H9 (cell line): Measurements from ENCODE around the gene SNED1. TPM values are rescaled to one million over a fixed set of nuclear protein-coding genes. Genes with fewer than 3 reads are reported as not detected.

Source experiments
- DNase-seq: peaks from one replicate; pipeline ENCODE4 v3.0.0-alpha.2; 2017
- H2AFZ ChIP-seq: one replicate; pipeline ENCODE4 v1.6.1; 2013; ENCODE audit warnings: mild to moderate bottlenecking, low read length, control low read depth, moderate library complexity
- H2AK5ac ChIP-seq: 2 replicates; pipeline ENCODE4 v1.6.1; 2013; ENCODE audit warnings: low read length, control low read depth, mixed read lengths; ENCODE audit not compliant: insufficient read length
- H2BK120ac ChIP-seq: one replicate; pipeline ENCODE4 v1.6.1; 2013; ENCODE audit warnings: low read depth, mild to moderate bottlenecking, low read length, control low read depth, inconsistent platforms; ENCODE audit not compliant: poor library complexity, severe bottlenecking
- H2BK12ac ChIP-seq: 2 replicates; pipeline ENCODE4 v1.6.1; 2013; ENCODE audit warnings: low read length, control low read depth, mixed read lengths, low read depth; ENCODE audit not compliant: insufficient read length
- H2BK15ac ChIP-seq: 2 replicates; pipeline ENCODE4 v1.6.1; 2013; ENCODE audit warnings: low read depth, low read length, control low read depth
- H2BK20ac ChIP-seq: one replicate; pipeline ENCODE4 v1.6.1; 2013; ENCODE audit warnings: low read depth, mild to moderate bottlenecking, low read length, control low read depth, inconsistent platforms; ENCODE audit not compliant: poor library complexity, severe bottlenecking
- H2BK5ac ChIP-seq: 2 replicates; pipeline ENCODE4 v1.6.1; 2013; ENCODE audit warnings: low read length, control low read depth, mixed read lengths; ENCODE audit not compliant: insufficient read length
- H3K14ac ChIP-seq: 2 replicates; pipeline ENCODE4 v1.6.1; 2013; ENCODE audit warnings: low read length, control low read depth; ENCODE audit not compliant: insufficient read depth
- H3K18ac ChIP-seq: 2 replicates; pipeline ENCODE4 v1.6.1; 2013; ENCODE audit warnings: low read depth, mild to moderate bottlenecking, mixed read lengths, low read length, control low read depth; ENCODE audit not compliant: insufficient read length
- H3K23ac ChIP-seq: 2 replicates; pipeline ENCODE4 v1.6.1; 2013; ENCODE audit warnings: low read length, control low read depth, mixed read lengths, low read depth; ENCODE audit not compliant: insufficient read length
- H3K23me2 ChIP-seq: 2 replicates; pipeline ENCODE4 v1.6.1; 2013; ENCODE audit warnings: low read depth, mild to moderate bottlenecking, mixed read lengths, low read length, control low read depth; ENCODE audit not compliant: insufficient read length, poor library complexity, severe bottlenecking
- H3K27ac ChIP-seq: 2 replicates; pipeline ENCODE4 v1.5.1; 2013; ENCODE audit warnings: low read length, control low read depth, mixed read lengths, low read depth; ENCODE audit not compliant: insufficient read length
- H3K27me3 ChIP-seq: 2 replicates; pipeline ENCODE4 v1.6.1; 2013; ENCODE audit warnings: low read length, control low read depth, inconsistent platforms; ENCODE audit not compliant: insufficient read depth
- H3K4ac ChIP-seq: 2 replicates; pipeline ENCODE4 v1.6.1; 2013; ENCODE audit warnings: low read depth, mild to moderate bottlenecking, control low read depth, inconsistent platforms, low read length, moderate library complexity
- H3K4me1 ChIP-seq: 2 replicates; pipeline ENCODE4 v1.6.1; 2013; ENCODE audit warnings: low read length, control low read depth, inconsistent platforms; ENCODE audit not compliant: insufficient read depth
- H3K4me2 ChIP-seq: 2 replicates; pipeline ENCODE4 v1.6.1; 2013; ENCODE audit warnings: low read length, control low read depth, mixed read lengths; ENCODE audit not compliant: insufficient read length, insufficient read depth
- H3K56ac ChIP-seq: 2 replicates; pipeline ENCODE4 v1.6.1; 2013; ENCODE audit warnings: low read depth, mild to moderate bottlenecking, mixed read lengths, low read length, control low read depth; ENCODE audit not compliant: insufficient read length
- H3K79me1 ChIP-seq: 2 replicates; pipeline ENCODE4 v1.6.1; 2013; ENCODE audit warnings: low read depth, mild to moderate bottlenecking, moderate library complexity, low read length, control low read depth, inconsistent platforms; ENCODE audit not compliant: insufficient read depth, poor library complexity, severe bottlenecking
- H3K79me2 ChIP-seq: 2 replicates; pipeline ENCODE4 v1.6.1; 2013; ENCODE audit warnings: low read length, control low read depth, inconsistent platforms; ENCODE audit not compliant: insufficient read depth
- H3K9ac ChIP-seq: 2 replicates; pipeline ENCODE4 v1.6.1; 2013; ENCODE audit warnings: low read length, control low read depth, mixed read lengths; ENCODE audit not compliant: insufficient read length; ENCODE audit errors: extremely low read depth
- H3K9me3 ChIP-seq: one replicate; pipeline ENCODE4 v1.6.1; 2013; ENCODE audit warnings: low read depth, low read length, inconsistent platforms; ENCODE audit not compliant: control insufficient read depth
- H3T11ph ChIP-seq: one replicate; pipeline ENCODE4 v1.6.1; 2013; ENCODE audit warnings: mild to moderate bottlenecking, low read length, control low read depth, inconsistent platforms
- H4K20me1 ChIP-seq: one replicate; pipeline ENCODE4 v1.6.1; 2013; ENCODE audit not compliant: control insufficient read depth, insufficient read length, insufficient read depth
- H4K5ac ChIP-seq: 2 replicates; pipeline ENCODE4 v1.6.1; 2013; ENCODE audit warnings: low read depth, mild to moderate bottlenecking, mixed read lengths, low read length, control low read depth; ENCODE audit not compliant: insufficient read length
- H4K8ac ChIP-seq: replicated peaks from 2 replicates; pipeline ENCODE4 v1.6.1; 2013; ENCODE audit warnings: low read length, control low read depth, mixed read lengths, low read depth; ENCODE audit not compliant: insufficient read length
- H4K91ac ChIP-seq: 2 replicates; pipeline ENCODE4 v1.6.1; 2013; ENCODE audit warnings: low read depth, mild to moderate bottlenecking, moderate library complexity, mixed read lengths, low read length, control low read depth; ENCODE audit not compliant: insufficient read length
- H3K27ac Mint-ChIP-seq, 3 experiments: 2 replicates in 2 of 3; 3 replicates in 1 of 3; pipeline ENCODE4 v1.8.0; 2020 to 2021; ENCODE audit warnings: mixed read lengths in 3 of 3, mild to moderate bottlenecking in 1 of 3, moderate library complexity in 1 of 3
- H3K27me3 Mint-ChIP-seq: 2 replicates; pipeline ENCODE4 v1.8.0; 2021; ENCODE audit warnings: low read depth, mild to moderate bottlenecking, moderate library complexity, mixed read lengths
- H3K36me3 Mint-ChIP-seq, 3 experiments: 2 replicates in 2 of 3; 3 replicates in 1 of 3; pipeline ENCODE4 v1.8.0; 2020 to 2021; ENCODE audit warnings: low read depth in 3 of 3, mixed read lengths in 3 of 3; ENCODE audit not compliant: insufficient read depth in 1 of 3
- H3K4me1 Mint-ChIP-seq, 2 experiments: 2 replicates each; pipeline ENCODE4 v1.8.0; 2020; ENCODE audit warnings: mixed read lengths in 2 of 2
- H3K4me3 Mint-ChIP-seq, 2 experiments: 2 replicates in 1 of 2; 3 replicates in 1 of 2; pipeline ENCODE4 v1.8.0; 2020 to 2021; ENCODE audit warnings: mild to moderate bottlenecking in 2 of 2, mixed read lengths in 2 of 2, moderate library complexity in 1 of 2
- H3K9me3 Mint-ChIP-seq, 2 experiments: 2 replicates in 1 of 2; 3 replicates in 1 of 2; pipeline ENCODE4 v1.8.0; 2020; ENCODE audit warnings: mild to moderate bottlenecking in 2 of 2, mixed read lengths in 2 of 2, moderate library complexity in 1 of 2
- CTCF ChIP-seq: fragments of 200-600 bp; sonication (generic); conservative IDR thresholded peaks from 3 replicates; pipeline ENCODE4 v1.8.0; 2021; ENCODE audit warnings: antibody characterized with exemption, mild to moderate bottlenecking
- WGBS: extraction: QIAGEN DNeasy Blood & Tissue Kit; methylation state at CpG from one replicate; pipeline ENCODE4 v1.1.7; 2013; ENCODE audit warnings: missing lambda C conversion rate, low lambda C conversion rate, mixed read lengths; ENCODE audit not compliant: insufficient read length; ENCODE audit errors: extremely low coverage; 5-methylcytosine and 5-hydroxymethylcytosine counted together
- total RNA-seq: library from RNA; stranded (reverse); gene quantifications from 2 replicates; pipeline ENCODE4 v1.2.1, GENCODE V29; 2021

Gene SNED1
- total RNA-seq, 1 experiment from 2014 or later, result 2.5 TPM

- Histone ChIP-seq H3T11ph (no peak overlapping the region), H3K79me1 (no peaks in the 10 kb centered on the region), H4K20me1 (no peaks in the 10 kb centered on the region), H4K8ac (no peak overlapping the region), H3K9ac (no peak overlapping the region), H3K79me2 (no peaks in the 10 kb centered on the region), H2BK5ac (no peak overlapping the region), H3K18ac (no peak overlapping the region), H3K27ac (no peak overlapping the region), H4K5ac (peak overlapping the region; percentile 70), H3K56ac (peak overlapping the region; percentile 55), H3K27me3 (no peaks in the 10 kb centered on the region), H3K14ac (peak overlapping the region; percentile 25; the same call in 1 of the 2 replicates), H2BK12ac (no peak overlapping the region), H2AK5ac (no peak overlapping the region), H3K4ac (no peak overlapping the region), H3K23ac (no peak overlapping the region), H2BK20ac (no peak overlapping the region), H3K23me2 (no peaks in the 10 kb centered on the region), H2BK15ac (no peak overlapping the region; the same call in 1 of the 2 replicates), H3K4me2 (no peak overlapping the region), H3K9me3 (no peaks in the 10 kb centered on the region), H4K91ac (no peak overlapping the region), H3K4me1 (no peaks in the 10 kb centered on the region), H2BK120ac (no peak overlapping the region), H2AFZ (no peak overlapping the region)
- no peak for TF ChIP-seq CTCF
- Mint-ChIP-seq H3K4me3 (no peak overlapping the region), H3K27ac (no peak overlapping the region; a peak in 2 of 7 replicates), H3K4me1 (no peaks in the 10 kb centered on the region), H3K9me3 (no peaks in the 10 kb centered on the region), H3K27me3 (no peaks in the 10 kb centered on the region), H3K36me3 (peaks cover 5 to 22% (median 19%) of the 10 kb centered on the region in 3 experiments; a peak in 6 of 7 replicates)
- WGBS, result no CpG with 5 or more reads among the region's 14 CpGs
- no peak for DNase-seq
Observed at GRCh38 chr2:241082341-241083090, 84.1 kb downstream of the SNED1 start.
